ENCODE data around the gene SHH. TPM values are rescaled to one million over a fixed set of nuclear protein-coding genes. Genes with fewer than 3 reads are reported as not detected.
A peak's percentile ranks its signal among the peaks of the same experiment; 100 is the strongest.

SHH gene
- polyA plus RNA-seq, 1 donor (not counting 4 experiments of a cell fraction or from before 2014, with no cell fraction given): not detected

DNA sequence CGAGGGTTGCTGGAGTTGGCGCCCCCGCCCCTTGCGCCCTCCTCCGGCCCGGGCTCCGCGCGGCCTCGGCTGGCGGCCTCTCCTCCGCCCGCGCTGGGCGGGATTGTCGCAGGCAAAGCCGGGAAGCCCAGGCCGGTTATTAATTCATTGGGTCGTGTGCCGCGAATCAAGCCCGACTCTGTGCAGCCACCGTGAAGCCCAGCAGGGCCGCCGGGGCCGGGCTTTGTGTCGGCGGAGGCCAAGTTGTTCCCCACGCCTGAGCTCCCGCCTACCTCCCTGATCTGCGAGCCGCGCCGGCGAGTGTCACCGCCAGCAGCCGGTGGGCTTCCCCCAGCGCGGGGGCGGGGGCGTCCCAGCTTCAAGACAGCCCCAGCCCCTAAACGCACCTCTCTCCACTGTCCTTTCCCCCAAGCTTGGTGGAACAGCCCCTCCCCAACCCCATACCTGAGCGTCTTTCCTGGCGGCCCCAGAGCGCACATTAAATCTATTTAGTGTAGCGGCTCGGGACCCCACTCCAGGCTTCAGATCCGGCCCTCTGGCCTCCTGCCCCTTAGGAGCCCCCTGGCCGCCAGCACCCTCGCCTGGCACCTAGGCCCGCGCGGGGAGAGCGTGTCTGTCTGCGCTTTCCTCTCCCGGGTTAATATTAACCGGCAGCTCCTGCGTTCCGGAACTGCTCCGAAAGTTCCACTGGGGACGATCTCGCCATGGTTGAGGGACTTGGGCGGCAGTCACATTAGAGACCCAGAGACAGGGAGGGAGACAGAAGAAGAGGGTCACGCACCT, 3.5 kb downstream of the SHH start:
- no peaks in the 10 kb centered on the region for H3K9me3 ChIP-seq (ENCODE audit: control insufficient read depth, low read depth, low read length)
- FAIRE-seq (no peak), DNase-seq (ENCODE audit: low read depth, low spot score) (no peak)
- no peaks in the 10 kb centered on the region for H3K9me1 ChIP-seq (ENCODE audit: control insufficient read depth, extremely low read depth, insufficient read depth, low read length)
- peaks cover 94% of the 10 kb centered on the region for H3K27me3 ChIP-seq (ENCODE audit: control insufficient read depth, extremely low read depth, insufficient read depth, low read length)
- H4K20me1 ChIP-seq (ENCODE audit: control insufficient read depth, extremely low read depth, insufficient read depth, low read length): no peaks in the 10 kb centered on the region
- H3K79me2 ChIP-seq (ENCODE audit: control insufficient read depth, insufficient read depth, low read length): no peaks in the 10 kb centered on the region
- H3K4me1 ChIP-seq (ENCODE audit: control insufficient read depth, extremely low read depth, insufficient read depth, low read length): peaks cover 15% of the 10 kb centered on the region
- H3K4me2 ChIP-seq (ENCODE audit: control insufficient read depth, extremely low read depth, insufficient read depth, low read depth, low read length): peak overlapping the region; percentile 45
- H3K9ac ChIP-seq (ENCODE audit: control insufficient read depth, extremely low read depth, insufficient read depth, low read length): no peak overlapping the region
- peak overlapping the region in 1 of 3 experiments; percentile 5 for H3K4me3 ChIP-seq (ENCODE audit: control insufficient read depth in 2 of 3, extremely low read depth in 1 of 3, insufficient read depth in 2 of 3, low read depth in 1 of 3, low read length in 3 of 3)
- H3K36me3 ChIP-seq (ENCODE audit: control insufficient read depth in 2 of 2, extremely low read depth in 1 of 2, insufficient read depth in 2 of 2, low read length in 2 of 2): no peaks in the 10 kb centered on the region
- TF ChIP-seq EZH2 (IDR thresholded peaks at IDR 0.05; ENCODE audit: low read length): peak; percentile 89
- TF ChIP-seq, protein P1, sequence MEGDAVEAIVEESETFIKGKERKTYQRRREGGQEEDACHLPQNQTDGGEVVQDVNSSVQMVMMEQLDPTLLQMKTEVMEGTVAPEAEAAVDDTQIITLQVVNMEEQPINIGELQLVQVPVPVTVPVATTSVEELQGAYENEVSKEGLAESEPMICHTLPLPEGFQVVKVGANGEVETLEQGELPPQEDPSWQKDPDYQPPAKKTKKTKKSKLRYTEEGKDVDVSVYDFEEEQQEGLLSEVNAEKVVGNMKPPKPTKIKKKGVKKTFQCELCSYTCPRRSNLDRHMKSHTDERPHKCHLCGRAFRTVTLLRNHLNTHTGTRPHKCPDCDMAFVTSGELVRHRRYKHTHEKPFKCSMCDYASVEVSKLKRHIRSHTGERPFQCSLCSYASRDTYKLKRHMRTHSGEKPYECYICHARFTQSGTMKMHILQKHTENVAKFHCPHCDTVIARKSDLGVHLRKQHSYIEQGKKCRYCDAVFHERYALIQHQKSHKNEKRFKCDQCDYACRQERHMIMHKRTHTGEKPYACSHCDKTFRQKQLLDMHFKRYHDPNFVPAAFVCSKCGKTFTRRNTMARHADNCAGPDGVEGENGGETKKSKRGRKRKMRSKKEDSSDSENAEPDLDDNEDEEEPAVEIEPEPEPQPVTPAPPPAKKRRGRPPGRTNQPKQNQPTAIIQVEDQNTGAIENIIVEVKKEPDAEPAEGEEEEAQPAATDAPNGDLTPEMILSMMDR (optimal IDR thresholded peaks at IDR 0.05 in 1 of 3, IDR thresholded peaks at IDR 0.05 in 1 of 3, conservative IDR thresholded peaks at IDR 0.05 in 1 of 3; ENCODE audit: extremely low read depth in 1 of 3, insufficient read depth in 2 of 3, low read length in 3 of 3): no peak
- dilution Hi-C loops (cut with MboI; ENCODE audit: extremely low pct_ligation_motif_present, low sequenced_read_pairs): loop anchor here (25.0 kb wide), 1 partner anchor 879 kb away; no protein-coding TSS in a partner anchor
- no peak overlapping the region for H3K27ac ChIP-seq (ENCODE audit: control insufficient read depth, insufficient read depth, low read length)
- no peak overlapping the region for H2AFZ ChIP-seq (ENCODE audit: control insufficient read depth, low read length)

DNA sequence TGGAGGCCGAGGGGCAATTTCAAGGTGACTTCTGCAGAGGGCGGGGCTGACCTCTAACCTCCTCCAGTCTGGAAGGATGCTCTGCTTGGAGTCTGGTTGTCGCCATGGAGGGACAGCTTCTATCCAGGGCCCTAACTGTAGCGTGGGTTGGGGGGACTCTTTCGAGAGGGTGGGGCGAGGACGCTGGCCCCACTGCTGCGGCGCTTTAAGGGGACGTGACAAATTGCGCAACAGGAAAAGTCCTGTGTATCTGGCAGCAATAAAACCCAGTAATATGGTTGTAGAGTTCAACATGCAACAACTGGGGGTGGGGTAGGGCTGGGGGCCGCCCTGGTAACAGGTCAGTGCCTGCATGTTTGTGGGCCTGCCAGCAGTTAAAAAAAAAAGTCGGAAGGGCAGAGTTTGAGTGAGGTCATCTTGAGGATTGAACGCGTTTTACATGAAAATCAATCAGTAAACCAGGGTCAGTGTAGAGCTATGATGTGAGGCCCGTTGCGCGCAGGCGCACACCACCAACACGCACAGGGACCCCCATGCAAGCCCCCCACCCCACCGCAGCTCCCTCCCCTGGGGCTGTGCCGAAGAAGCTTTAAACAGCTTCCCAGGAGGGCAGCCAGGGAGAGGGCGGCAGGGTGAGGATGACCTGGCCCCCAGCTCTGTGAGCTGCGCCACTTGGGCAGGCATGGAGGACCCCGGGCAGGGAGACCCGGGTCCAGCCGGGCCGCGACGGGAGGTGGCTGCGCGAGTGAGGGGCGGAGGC, 4.3 kb downstream of the SHH start:
- Histone ChIP-seq H3K27me3 (ENCODE audit: control insufficient read depth, extremely low read depth, insufficient read depth, low read length) (peaks cover 94% of the 10 kb centered on the region), H3K27ac (ENCODE audit: control insufficient read depth, insufficient read depth, low read length) (no peak overlapping the region)
- no peak for FAIRE-seq

More for the DNA sequence above, 4.3 kb downstream of the SHH start:
- Histone ChIP-seq H3K79me2 (ENCODE audit: control insufficient read depth, insufficient read depth, low read length) (no peaks in the 10 kb centered on the region), H3K4me3 (ENCODE audit: control insufficient read depth in 2 of 3, extremely low read depth in 1 of 3, insufficient read depth in 2 of 3, low read depth in 1 of 3, low read length in 3 of 3) (no peak overlapping the region), H3K9ac (ENCODE audit: control insufficient read depth, extremely low read depth, insufficient read depth, low read length) (no peak overlapping the region), H3K9me3 (ENCODE audit: control insufficient read depth, low read depth, low read length) (no peaks in the 10 kb centered on the region), H3K4me2 (ENCODE audit: control insufficient read depth, extremely low read depth, insufficient read depth, low read depth, low read length) (peak overlapping the region; percentile 45), H3K4me1 (ENCODE audit: control insufficient read depth, extremely low read depth, insufficient read depth, low read length) (peaks cover 18% of the 10 kb centered on the region), H4K20me1 (ENCODE audit: control insufficient read depth, extremely low read depth, insufficient read depth, low read length) (no peaks in the 10 kb centered on the region), H3K36me3 (ENCODE audit: control insufficient read depth in 2 of 2, extremely low read depth in 1 of 2, insufficient read depth in 2 of 2, low read length in 2 of 2) (no peaks in the 10 kb centered on the region), H3K9me1 (ENCODE audit: control insufficient read depth, extremely low read depth, insufficient read depth, low read length) (no peaks in the 10 kb centered on the region), H2AFZ (ENCODE audit: control insufficient read depth, low read length) (no peak overlapping the region)
- dilution Hi-C loops (cut with MboI; ENCODE audit: extremely low pct_ligation_motif_present, low sequenced_read_pairs): loop anchor here (25.0 kb wide), 1 partner anchor 879 kb away; no protein-coding TSS in a partner anchor
- TF ChIP-seq, protein P1 (optimal IDR thresholded peaks at IDR 0.05 in 1 of 3, IDR thresholded peaks at IDR 0.05 in 1 of 3, conservative IDR thresholded peaks at IDR 0.05 in 1 of 3; ENCODE audit: extremely low read depth in 1 of 3, insufficient read depth in 2 of 3, low read length in 3 of 3): no peak
- TF ChIP-seq EZH2 (IDR thresholded peaks at IDR 0.05; ENCODE audit: low read length): no peak
- DNase-seq (ENCODE audit: low read depth, low spot score): no peak
